ENCODE results near the gene PAXIP1. TPM values are rescaled to one million over a fixed set of nuclear protein-coding genes. Genes with fewer than 3 reads are reported as not detected.

Gene PAXIP1
- total RNA-seq, 1 experiment from 2014 or later, result 32.6 TPM

DNA sequence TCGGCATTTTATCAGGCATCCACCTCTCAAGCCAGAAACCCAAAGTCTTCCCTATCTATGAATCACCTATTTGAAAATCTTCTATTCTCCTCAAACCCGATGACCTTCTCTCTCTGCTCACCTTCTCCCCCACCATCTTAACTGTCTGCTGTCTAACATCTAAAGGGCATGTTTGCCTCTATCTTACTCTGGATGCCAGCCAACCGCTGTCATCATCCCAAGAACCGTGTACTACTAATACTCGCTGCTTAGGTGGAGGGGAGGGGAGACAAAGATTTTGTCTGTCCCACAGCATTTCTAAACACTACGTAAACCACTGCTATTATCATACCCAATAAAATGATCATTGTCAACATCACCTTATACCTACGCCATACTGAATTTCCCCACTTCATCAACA, 29.5 kb downstream of the PAXIP1 start:
- no peak overlapping the region for H2AFZ ChIP-seq (ENCODE audit: low read length)
- H3T11ph ChIP-seq (ENCODE audit: low read length), result no peak overlapping the region
- no peak overlapping the region for H3K56ac ChIP-seq (ENCODE audit: insufficient read length, low read depth, low read length)
- no peak overlapping the region for H4K5ac ChIP-seq (ENCODE audit: insufficient read length, low read depth, low read length)
- no peak overlapping the region for H2BK20ac ChIP-seq (ENCODE audit: low read depth, low read length, poor library complexity, severe bottlenecking)
- H2BK15ac ChIP-seq (ENCODE audit: low read depth, low read length), result no peak overlapping the region
- Mint-ChIP-seq H3K9me3 (no peaks in the 10 kb centered on the region), H3K27ac (peak overlapping the region in 2 of 3 experiments; percentile 1 to 21; a peak in 2 of 7 replicates), H3K27me3 (ENCODE audit: low read depth) (no peaks in the 10 kb centered on the region), H3K4me1 (no peaks in the 10 kb centered on the region), H3K4me3 (no peak overlapping the region), H3K36me3 (ENCODE audit: insufficient read depth in 1 of 3, low read depth in 3 of 3) (peaks cover 31 to 64% (median 63%) of the 10 kb centered on the region in 3 experiments; a peak in 6 of 7 replicates)
- H2BK5ac ChIP-seq (ENCODE audit: insufficient read length, low read length), result no peak overlapping the region
- no peaks in the 10 kb centered on the region for H4K20me1 ChIP-seq (ENCODE audit: control insufficient read depth, insufficient read depth, insufficient read length)
- no peak overlapping the region for H3K9ac ChIP-seq (ENCODE audit: extremely low read depth, insufficient read length, low read length)
- H3K27me3 ChIP-seq (ENCODE audit: insufficient read depth, low read length), result no peaks in the 10 kb centered on the region
- no peak overlapping the region for H3K23ac ChIP-seq (ENCODE audit: insufficient read length, low read depth, low read length)
- no peak overlapping the region for H3K18ac ChIP-seq (ENCODE audit: insufficient read length, low read depth, low read length)
- H3K23me2 ChIP-seq (ENCODE audit: insufficient read length, low read depth, low read length, poor library complexity, severe bottlenecking), result no peaks in the 10 kb centered on the region
- H3K9me3 ChIP-seq (ENCODE audit: control insufficient read depth, low read depth, low read length), result no peaks in the 10 kb centered on the region
- no peak overlapping the region for H4K91ac ChIP-seq (ENCODE audit: insufficient read length, low read depth, low read length)
- no peak overlapping the region for H2BK120ac ChIP-seq (ENCODE audit: low read depth, low read length, poor library complexity, severe bottlenecking)
- H3K27ac ChIP-seq (ENCODE audit: insufficient read length, low read depth, low read length), result no peak overlapping the region
- no peak overlapping the region for H3K4me2 ChIP-seq (ENCODE audit: insufficient read depth, insufficient read length, low read length)
- H3K4ac ChIP-seq (ENCODE audit: low read depth, low read length), result no peak overlapping the region
- no peak overlapping the region for H2AK5ac ChIP-seq (ENCODE audit: insufficient read length, low read length)
- TF ChIP-seq, protein P1, sequence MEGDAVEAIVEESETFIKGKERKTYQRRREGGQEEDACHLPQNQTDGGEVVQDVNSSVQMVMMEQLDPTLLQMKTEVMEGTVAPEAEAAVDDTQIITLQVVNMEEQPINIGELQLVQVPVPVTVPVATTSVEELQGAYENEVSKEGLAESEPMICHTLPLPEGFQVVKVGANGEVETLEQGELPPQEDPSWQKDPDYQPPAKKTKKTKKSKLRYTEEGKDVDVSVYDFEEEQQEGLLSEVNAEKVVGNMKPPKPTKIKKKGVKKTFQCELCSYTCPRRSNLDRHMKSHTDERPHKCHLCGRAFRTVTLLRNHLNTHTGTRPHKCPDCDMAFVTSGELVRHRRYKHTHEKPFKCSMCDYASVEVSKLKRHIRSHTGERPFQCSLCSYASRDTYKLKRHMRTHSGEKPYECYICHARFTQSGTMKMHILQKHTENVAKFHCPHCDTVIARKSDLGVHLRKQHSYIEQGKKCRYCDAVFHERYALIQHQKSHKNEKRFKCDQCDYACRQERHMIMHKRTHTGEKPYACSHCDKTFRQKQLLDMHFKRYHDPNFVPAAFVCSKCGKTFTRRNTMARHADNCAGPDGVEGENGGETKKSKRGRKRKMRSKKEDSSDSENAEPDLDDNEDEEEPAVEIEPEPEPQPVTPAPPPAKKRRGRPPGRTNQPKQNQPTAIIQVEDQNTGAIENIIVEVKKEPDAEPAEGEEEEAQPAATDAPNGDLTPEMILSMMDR (conservative IDR thresholded peaks at IDR 0.05), result no peak
- DNase-seq, result no peak
- WGBS (ENCODE audit: extremely low coverage, insufficient read length, low lambda C conversion rate), result no CpG with 5 or more reads among the region's 7 CpGs
- no peak overlapping the region for H3K14ac ChIP-seq (ENCODE audit: insufficient read depth, low read length)
- no peaks in the 10 kb centered on the region; the same call in 1 of the 2 replicates for H3K79me2 ChIP-seq (ENCODE audit: insufficient read depth, low read length)
- peaks cover 8% of the 10 kb centered on the region for H3K79me1 ChIP-seq (ENCODE audit: insufficient read depth, low read depth, low read length, poor library complexity, severe bottlenecking)
- no peak overlapping the region for H2BK12ac ChIP-seq (ENCODE audit: insufficient read length, low read depth, low read length)
- no peaks in the 10 kb centered on the region for H3K4me1 ChIP-seq (ENCODE audit: insufficient read depth, low read length)
- no peak overlapping the region for H4K8ac ChIP-seq (replicated peaks; ENCODE audit: insufficient read length, low read depth, low read length)
